ENCODE results near the gene CCR7. TPM values are rescaled to one million over a fixed set of nuclear protein-coding genes. Genes with fewer than 3 reads are reported as not detected.
"Not testable (repeated sequence)": the region's sequence is repeated elsewhere in the genome, so short reads cannot be mapped to it uniquely, and the experiment has no call there.

Gene CCR7
- polyA plus RNA-seq, 10 donors, result 0.16 to 4.2 (median 0.36) TPM

DNA sequence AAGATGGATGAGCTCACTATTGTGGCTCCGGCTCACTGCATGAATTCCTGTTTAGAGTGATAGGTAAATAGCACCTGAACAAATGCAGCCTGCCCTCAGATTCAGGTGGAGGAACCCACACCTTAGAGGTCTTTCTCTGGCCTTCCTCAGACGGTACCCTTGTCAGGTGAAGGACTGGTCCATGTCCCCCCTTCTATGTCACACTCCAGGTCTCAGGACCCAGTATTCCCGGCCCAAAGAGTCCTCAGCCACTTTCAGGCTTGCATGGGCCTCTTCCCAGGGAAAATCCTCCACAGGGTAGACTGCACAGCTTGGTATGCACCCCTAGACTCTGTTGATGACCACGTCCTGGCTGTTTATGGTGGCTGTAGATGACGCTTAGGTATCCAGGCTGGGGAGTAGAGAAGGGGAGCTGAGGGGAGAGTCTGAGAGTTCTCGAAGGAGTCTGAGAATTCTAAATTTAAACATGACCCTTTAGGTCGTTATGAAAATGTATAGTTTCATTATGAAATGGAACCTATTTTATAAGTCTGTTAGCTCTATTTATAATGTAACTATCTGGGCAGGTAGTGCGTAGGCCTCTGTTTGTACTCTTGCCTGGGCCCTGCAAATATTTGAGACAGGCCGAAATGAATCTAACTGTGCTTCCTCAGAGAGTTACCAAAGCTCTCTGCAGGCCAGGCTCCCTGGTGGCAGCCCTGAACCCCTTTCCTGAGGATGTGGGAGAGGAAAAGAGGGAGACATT, 32.5 kb upstream of the CCR7 start:
- DNase-seq, result no peak

DNA sequence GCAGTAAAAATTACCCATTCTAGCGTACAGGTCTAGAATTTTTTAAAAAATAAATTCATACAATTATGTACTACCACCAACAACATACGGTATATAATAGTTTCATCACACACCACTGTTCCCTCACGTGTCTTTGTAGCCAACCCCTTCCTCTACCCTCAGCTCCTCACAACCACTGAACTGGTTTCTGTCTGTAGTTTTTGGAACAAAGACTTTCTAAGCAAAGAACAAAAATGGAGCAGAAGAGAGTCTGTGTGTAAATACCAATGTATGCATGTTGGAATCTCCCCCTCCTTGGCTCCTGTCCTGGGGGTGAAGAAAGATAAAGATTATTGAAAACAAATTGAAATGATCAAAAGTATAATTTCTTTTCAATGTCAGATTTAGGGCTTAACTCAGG, 31.9 kb upstream of the CCR7 start:
- DNase-seq, result no peak

DNA sequence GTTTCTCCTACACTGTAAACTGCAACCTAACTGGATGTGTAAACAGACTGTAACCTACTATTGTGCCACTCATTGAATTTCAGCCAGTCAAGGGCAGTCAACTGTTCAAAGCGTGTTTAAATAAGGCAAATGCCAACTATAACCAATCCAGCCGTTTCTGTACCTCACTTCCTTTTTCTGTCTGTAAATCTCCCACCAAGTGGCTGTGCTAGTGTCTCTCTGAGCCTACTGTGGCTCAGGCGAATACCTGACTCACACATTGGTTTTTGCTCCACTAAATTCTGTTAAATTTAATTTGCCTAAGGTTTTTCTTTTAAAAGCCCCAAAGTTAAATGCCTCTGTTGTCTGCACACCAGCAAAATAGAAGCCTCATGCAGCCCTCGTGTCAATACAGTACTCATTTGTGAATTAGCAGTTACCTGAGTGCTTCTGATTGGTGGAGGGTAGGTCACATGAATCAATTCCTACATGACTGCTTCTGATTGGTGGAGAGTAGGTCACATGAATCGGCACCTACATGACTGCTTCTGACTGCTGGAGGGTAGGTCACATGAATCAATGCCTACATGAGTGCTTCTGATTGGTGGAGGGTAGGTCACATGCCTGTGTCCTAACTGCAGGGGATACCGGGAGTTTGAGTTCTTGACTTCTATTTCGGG, 31.1 kb upstream of the CCR7 start:
- DNase-seq, result no peak

DNA sequence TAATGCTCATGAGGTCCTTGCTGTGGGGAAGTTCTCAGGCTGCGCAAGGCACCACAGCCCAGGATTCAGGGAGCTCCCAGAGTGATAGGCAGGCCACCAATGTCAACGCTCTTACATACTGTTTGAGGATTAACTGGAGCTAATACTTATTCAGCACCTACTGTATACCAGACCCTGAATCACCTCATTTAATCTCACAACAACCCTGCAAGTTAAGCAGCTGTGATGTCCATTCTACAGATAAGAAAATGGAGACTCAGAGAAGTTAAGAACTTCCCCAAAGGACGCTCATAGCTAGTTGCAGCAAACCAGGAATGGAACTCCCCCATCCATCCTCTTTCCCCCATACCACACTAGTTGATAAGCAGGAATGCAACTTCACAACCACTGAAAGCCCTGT, 25.5 kb upstream of the CCR7 start:
- DNase-seq, result no peak

DNA sequence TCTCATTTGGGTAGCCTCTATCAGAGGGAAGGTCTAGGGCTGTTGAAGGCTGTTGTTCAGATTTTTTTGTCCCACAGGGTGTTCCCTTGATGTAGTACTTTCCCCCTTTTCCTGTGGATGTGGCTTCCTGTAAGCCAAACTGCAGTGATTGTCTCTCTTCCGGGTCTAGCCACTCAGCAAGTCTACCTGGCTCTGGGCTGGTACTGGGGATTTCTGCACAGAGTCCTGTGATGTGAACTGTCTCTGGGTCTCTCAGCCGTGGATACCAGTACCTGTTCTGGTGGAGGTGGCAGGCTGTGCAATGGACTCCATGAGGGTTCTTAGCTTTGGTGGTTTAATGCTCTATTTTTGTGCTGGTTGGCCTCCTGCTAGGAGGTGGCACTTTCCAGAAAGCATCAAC, 23.3 kb upstream of the CCR7 start:
- no peak for DNase-seq

DNA sequence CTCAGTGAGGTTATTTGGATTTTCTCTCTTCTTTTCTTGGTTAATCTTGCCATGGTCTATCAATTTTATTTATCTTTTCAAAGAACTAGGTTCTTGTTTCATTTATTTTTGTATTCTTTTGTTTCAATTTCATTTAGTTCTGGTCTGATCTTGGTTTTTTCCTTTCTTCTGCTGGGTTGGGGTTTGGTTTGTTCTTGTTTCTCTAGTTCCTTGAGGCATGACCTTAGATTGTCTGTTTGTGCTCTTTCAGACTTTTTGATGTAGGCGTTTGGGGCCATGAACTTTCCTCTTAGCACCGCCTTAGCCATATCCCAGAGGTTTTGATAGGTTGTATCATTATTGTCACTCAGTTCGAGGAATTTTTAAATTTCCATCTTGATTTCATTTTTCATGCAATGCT, 21.0 kb upstream of the CCR7 start:
- DNase-seq, result not testable (repeated sequence)

DNA sequence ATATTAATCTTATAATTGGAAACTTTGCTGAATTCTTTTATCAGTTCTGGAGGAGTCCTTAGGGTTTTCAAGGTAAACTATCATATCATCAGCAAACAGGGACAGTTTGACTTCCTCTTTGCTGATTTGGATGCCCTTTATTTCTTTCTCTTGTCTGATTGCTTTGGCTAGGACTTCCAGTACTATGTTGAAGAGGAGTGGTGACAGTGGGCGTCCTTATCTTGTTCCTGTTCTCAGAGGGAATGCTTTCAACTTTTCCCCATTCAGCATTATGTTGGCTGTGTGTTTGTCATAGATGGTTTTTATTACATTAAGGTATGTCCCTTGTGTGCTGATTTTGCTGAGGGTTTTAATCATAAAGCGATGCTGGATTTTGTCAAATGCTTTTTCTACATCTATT, 19.7 kb upstream of the CCR7 start:
- DNase-seq, result not testable (repeated sequence)

DNA sequence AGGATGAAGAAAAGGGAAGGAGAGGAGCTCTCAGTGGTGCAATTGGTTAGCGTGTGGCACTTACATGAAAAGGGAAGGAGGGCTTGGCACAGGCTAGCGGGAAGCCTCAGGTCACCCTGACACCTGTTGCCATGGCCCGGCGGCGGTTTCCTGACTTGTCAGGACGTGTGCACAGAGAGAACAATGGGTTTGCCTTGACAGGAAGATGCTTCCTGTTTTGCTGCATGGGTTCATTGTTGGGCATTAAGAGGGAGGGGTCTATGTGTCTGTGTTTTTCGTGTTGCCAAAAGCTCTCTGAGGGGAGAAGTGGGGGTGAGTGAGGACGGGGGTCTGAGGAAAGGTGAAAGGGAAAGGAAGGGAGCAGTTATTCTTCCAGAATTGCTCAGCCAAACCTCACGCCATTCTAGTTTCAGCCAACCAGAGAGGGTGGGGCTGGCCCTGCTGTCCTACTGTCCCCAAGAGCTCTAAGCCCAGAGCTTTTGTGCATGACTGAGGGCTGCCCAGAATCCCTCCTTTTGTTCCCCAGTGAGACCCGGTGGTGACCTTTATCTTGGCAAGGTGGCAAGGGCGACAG, 17.1 kb upstream of the CCR7 start:
- peak in 1 of 3 donors; percentile 41 for DNase-seq

DNA sequence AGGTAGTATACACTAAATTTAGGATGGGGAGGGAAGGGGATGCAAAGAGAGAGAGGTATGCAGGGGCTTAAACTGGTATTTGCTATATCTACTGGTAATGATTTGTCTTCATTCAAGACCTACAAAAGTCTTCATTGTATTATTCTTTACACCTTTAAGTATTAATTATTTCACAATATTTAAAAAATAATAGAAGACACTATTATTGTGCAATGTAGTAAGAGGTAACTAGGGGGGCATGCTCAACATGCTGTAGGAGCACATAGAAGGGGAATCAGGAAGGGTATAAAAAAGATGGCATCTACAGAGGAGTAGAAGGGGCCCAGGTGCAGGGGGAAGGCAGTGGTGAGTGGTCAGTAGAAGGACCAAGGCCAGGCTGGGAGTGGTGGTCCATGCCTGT, 14.9 kb upstream of the CCR7 start:
- no peak for DNase-seq

DNA sequence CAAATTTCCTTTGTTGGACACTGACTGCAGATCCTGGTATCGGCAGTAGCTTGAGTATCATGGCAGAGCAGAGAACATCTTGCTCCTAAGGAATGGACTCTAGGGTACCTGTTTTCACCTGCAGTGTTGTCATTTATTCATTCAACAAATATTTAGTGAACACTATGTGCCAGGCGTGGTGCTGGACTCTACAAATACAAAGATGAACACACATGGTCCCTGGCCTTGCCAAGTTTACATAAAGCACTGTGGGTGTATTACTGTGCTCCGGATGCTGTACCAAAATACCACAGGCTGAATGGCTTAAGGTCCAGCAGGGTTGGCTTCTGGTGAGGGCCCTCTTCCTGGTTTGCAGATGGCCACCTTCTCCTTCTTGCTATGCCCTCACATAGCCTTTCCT, 14.2 kb upstream of the CCR7 start:
- no peak for DNase-seq

DNA sequence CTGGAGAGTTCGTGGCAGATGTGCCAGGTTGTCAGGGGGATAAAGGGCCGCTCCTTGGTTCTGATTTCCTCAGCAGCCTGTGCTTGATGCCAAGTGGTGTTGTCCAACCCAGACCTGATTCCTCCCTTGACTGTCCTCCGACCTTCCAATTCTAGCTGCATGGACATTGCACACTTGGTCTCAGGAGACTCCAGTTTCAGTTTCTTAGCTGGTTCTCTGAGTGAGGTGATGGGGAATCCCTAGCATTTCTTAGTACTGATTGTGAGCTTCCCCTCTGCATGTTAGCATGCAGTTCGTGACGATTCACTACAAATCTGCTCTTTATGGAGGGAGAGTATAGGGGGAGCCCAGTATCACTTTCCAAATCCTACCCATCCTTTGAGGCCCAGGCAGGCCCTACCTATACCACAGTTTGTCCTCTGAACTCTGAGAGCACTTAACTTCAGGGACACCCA, 12.4 kb upstream of the CCR7 start:
- no peak for DNase-seq

DNA sequence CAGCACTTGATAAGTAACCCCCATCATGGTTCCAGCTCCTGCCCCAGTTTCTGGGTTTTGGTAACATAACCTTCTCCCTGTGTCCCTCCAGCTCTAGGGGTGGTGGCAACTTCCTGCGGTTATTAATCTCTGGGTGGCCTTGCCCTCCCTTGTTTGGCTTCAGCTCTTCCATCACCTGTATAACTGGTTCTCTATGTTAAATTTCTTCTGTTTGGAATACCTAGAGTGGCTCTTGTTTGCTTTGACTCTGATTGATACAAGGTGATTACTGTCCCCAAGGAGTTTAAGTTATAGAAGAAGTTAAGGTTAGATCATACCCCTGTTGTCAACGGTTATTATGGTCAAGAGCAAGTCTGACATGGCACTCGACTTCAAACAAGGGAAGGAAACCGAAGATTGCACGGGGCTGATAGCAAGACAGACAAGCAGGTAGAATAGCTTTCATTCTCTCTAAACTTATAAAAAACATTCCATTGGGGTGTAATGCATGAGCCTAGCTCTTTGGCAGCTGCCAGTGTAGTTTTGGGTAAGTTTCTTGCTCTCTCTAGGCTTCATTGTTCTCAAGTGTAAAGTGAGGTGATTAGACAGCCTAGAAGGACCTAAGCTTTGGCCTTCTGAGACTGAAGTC, 11.0 kb upstream of the CCR7 start:
- no peak for DNase-seq

DNA sequence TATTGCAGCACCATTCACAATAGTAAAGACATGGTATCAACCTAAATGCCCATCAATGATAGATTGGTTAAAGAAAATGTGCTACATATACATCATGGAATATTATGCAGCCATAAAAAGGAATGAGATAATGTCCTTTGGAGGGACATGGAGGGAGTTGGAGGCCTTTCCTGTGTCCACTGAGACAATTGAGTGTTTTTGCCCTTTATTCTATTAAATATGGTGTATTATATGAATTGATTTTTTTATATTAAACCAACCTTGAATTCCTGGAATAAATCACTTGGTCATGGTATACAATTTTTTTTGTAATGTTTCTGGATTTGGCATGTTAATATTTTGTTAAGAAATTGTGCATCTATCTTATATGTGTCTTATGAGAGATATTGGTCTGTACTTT, 9.0 kb upstream of the CCR7 start:
- no peak for DNase-seq

DNA sequence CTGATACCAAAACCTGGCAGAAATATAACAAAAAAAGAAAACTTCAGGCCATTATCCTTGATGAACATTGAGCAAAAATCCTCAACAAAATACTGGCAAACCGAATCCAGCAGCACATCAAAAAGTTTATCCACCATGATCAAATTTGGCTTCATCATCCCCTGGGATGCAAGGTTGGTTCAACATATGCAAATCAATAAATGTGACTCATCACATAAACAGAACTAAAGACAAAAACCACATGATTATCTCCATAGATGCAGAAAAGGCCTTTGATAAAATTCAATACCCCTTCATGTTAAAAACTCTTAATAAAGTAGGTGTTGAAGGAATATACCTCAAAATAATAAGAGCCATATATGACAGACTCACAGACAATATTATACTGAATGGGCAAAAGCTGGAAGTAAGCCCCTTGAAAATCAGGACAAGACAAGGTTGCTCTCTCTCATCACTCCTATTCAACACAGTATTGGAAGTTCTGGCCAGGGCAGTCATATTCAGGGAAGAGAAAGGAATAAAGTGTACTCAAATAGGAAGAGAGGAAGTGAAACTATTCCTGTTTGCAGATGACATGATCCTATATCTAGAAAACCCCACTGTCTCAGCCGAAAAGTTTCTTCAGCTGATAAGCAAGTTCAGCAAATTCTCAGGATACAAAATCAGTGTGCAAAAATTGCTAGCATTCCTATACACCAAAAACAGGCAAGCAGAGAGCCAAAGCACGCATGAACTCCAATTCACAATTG, 7.1 kb upstream of the CCR7 start:
- not testable (repeated sequence) for DNase-seq

DNA sequence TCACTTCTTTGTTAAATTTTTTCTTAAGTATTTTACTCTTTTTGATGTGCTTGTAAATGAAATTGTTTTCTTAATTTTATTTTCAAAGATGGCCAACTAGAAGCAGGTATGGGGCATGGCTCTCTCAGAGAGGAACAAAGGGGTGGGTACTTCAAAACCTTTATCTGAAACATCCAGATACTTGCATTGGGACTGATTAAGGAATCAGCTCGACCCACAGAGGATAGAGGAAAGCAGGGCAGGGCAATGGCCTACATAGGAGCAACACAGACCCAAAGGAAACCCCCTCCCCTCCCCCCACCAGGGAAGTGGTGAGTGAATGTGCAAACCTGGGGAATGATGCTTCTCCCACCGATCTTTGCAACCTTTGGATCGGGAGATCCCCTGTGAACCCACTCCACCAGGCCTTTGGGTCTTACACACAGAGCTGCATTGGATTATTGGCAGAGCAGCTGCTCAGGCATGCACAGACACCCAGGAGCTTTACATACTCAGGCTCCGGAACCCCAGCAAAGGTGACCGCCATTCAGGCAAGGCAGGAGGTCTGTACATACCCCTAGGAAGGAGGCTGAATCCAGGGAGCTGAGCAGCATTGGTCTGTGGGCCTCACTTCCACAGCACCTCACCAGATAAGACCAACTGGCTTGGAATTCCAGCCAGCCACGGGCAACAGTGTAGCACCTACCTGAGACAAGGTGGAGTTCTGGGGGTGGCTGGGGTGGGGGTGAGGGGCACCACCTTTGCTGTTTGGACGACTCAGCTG, 3.0 kb upstream of the CCR7 start:
- DNase-seq, result no peak

DNA sequence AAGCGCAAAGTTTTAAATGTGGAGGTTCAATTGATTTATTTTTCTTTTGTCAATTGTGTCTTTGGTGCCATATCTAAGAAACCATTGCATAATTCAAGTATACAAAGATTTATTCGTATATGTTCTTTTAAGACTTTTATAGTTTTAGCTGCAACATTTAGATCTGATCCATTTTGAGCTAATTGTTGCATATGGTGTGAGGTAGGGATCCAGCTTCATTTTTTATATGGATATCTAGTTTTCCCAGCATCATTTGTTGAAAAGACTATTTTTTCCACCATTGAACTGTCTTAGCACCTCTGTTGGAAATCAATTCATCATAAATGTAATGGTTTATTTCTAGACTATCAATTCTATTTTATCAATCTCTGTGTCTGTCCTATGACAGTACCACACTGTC, 2.1 kb upstream of the CCR7 start:
- DNase-seq, result no peak

DNA sequence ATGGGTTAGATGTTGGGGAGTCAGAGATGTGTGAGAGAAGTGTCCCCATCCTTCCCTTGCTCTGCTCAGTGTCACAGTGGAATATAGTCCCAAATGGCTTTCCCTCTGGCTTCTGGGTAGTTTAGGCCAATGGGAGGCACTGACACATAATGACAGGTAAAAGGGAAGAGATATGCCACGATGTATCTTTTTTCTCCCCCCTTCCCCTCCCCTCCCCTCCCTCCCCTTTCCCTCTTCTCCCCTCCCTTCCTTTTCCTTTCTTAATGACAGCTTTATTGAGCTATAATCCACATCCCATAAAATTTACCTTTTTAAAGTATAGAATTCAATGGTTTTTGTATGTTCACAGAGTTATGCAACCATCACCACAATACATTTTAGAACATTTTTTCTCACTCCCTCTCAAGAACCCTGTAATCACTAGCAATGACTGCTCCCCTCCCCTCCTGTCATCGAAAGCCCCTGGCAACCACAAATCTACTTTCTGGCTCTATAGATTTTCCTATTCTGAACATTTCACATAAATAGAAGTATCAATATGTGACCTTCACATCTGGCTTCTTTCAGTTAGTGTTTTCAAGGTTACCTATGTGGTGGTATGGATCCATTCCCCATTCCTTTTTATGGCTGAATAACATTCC, 617 bp upstream of the CCR7 start:
- no peak for DNase-seq

DNA sequence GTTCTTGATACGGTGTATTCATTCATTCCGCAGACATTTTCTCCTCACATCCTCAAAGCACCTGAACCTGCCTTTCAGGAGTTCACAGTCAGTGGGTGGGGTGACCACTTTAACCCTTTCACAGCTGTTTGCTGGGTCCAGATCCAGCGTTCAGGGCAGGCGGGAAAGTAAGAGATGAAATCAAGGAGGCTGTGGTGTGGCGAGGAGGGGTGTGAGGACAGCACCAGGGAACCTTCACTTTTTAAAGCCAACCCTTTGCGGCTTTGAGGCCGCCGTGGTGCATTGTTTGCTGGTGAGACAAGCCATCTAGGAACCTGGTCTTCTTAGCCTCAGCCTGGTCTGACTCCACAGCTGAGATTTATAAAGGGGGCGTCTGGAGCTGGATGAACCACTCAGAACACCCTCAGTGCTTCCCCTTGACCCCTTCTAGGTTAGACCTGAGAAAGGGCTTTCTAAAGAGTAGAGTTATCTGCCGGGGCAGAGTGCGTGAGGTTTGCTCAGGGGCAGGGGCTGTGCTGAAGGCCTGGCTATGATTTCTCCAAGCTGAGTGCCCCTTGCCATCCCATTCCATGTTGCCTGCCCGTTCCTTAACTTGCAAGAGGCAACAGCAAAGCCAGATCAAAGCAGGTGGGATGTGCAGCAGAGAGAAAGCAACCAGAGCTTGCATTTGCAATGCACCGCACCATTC, 933 bp downstream of the CCR7 start:
- DNase-seq, result no peak

DNA sequence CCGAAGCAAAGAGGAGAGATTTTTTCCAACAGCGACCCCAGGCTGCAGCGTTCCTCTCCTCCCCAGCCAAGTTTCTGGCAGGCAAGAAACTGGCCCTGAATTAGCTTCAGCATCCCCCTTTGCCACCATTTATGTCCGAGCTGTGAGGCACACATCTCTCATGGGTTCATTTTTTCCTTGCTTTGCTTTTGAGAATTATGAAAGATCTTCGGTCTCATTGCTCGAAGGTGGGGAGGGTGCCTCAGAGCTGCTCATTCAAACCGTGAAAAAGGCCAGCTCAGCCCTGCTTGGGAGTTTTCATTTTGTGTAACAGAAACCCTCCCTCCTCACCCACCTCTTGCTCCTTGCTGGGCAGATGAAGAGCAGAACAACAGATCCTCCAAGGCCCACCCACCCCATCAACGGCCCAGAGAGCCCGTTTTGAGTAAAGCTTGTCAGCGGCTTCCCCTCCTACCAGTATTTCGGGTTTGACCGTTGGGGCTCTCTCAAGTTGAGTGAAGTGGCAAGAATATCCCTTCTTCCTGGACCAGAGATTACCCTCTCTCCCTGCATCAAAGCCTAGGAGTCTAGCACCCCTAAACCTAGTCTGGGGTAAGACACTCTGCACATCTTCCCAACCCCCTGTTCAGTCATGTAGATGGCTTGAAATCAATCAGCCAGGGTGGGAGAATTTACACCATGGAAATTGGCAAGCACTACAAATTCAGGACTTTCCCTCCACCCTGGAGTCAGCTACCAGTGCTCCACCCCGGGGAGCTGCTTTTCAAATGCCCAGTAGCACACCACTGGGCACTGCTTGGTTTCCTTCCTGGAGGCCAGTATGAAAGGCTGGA, 1.8 kb downstream of the CCR7 start:
- DNase-seq, result no peak
